HCT116 (cell line): ENCODE measurements around the gene ALG6. TPM values are rescaled to one million over a fixed set of nuclear protein-coding genes. Genes with fewer than 3 reads are reported as not detected.
A peak's percentile ranks its signal among the peaks of the same experiment; 100 is the strongest.

Experiments used
- ATAC-seq: fragments of 200-7000 bp; cut with Tn5 transposase; 2 replicates; pipeline ENCODE4 v1.9.1; 2020; ENCODE audit warnings: mild to moderate bottlenecking, moderate library complexity
- BruUV-seq: library from RNA; stranded (reverse); fragments of 400-500 nt; replicated peaks from 2 replicates; lab custom pipeline; 2021; lab: Mats Ljungman, UMichigan
- CTCF ChIA-PET: fragments of 300-600 bp; sonication (Branson Sonifier 250); formaldehyde crosslinking; loops from one replicate; lab custom pipeline; 2021; ENCODE audit warnings: antibody characterized with exemption; lab: Charles Lee
- POLR2A ChIA-PET: fragments of 300-600, 350-600 bp; sonication (Branson Sonifier 250); formaldehyde crosslinking; loops from one replicate; lab custom pipeline; 2021; ENCODE audit warnings: antibody characterized with exemption; lab: Charles Lee
- RAD21 ChIA-PET, 2 experiments: fragments of 300-600 bp; sonication (Branson Sonifier 250); formaldehyde crosslinking; loops; one replicate each; lab custom pipeline; 2023; ENCODE audit warnings: low total read pairs in 2 of 2; ENCODE audit not compliant: uncharacterized antibody in 2 of 2, unreplicated experiment in 2 of 2, low non-redundant PET in 1 of 2; lab: Charles Lee
- DNase-seq: peaks from one replicate; pipeline ENCODE4 v3.0.0-alpha.2; 2010; ENCODE audit warnings: low read depth, low spot score
- H2AFZ ChIP-seq: fragments of 200-600 bp; shearing (Covaris generic), sonication (generic); 2 replicates; pipeline ENCODE4 v1.6.1; 2017; ENCODE audit warnings: low read depth, mixed run types, mixed read lengths, antibody characterized with exemption, low read length; ENCODE audit not compliant: poor library complexity, severe bottlenecking
- H3K27ac ChIP-seq: 2 replicates; pipeline ENCODE4 v1.5.1; 2012; ENCODE audit warnings: low read depth, low read length
- H3K27me3 ChIP-seq: fragments of 200-600 bp; sonication (generic); 2 replicates; pipeline ENCODE4 v1.6.1; 2016; ENCODE audit warnings: mixed run types, low read length, mixed read lengths; ENCODE audit not compliant: insufficient read depth
- H3K36me3 ChIP-seq, 2 experiments: fragments of 200-500 bp in 1 of 2; fragments of 200-600 bp in 1 of 2; sonication (Bioruptor generic) in 1 of 2; sonication (generic) in 1 of 2; 2 replicates each; pipeline versions ENCODE4 v1.5.1 to v1.6.1; 2014 to 2016; ENCODE audit warnings: low read length in 2 of 2, inconsistent platforms in 1 of 2, mixed read lengths in 1 of 2, mixed run types in 1 of 2; ENCODE audit not compliant: insufficient read depth in 2 of 2, control insufficient read depth in 1 of 2
- H3K4me1 ChIP-seq, 2 experiments: fragments of 200-600 bp in 1 of 2; sonication (generic) in 1 of 2; 2 replicates each; pipeline versions ENCODE4 v1.5.1 to v1.6.1; 2012 to 2017; ENCODE audit warnings: low read length in 2 of 2, inconsistent platforms in 1 of 2, mild to moderate bottlenecking in 1 of 2, mixed read lengths in 1 of 2, mixed run types in 1 of 2, moderate library complexity in 1 of 2; ENCODE audit not compliant: insufficient read depth in 2 of 2, control insufficient read depth in 1 of 2
- H3K4me2 ChIP-seq: fragments of 200-600 bp; sonication (generic); 2 replicates; pipeline ENCODE4 v1.6.1; 2017; ENCODE audit warnings: mixed run types, low read length, mixed read lengths
- H3K4me3 ChIP-seq, 2 experiments: fragments of 200-600 bp in 1 of 2; sonication (generic) in 1 of 2; replicated peaks in 1 of 2; 2 replicates each; pipeline ENCODE4 v1.5.1; 2011 to 2016; ENCODE audit warnings: low read length in 2 of 2, control low read depth in 1 of 2, low read depth in 1 of 2, mild to moderate bottlenecking in 1 of 2, mixed read lengths in 1 of 2, mixed run types in 1 of 2
- H3K79me2 ChIP-seq: fragments of 200-600 bp; sonication (generic); 2 replicates; pipeline ENCODE4 v1.6.1; 2017; ENCODE audit warnings: mild to moderate bottlenecking, mixed run types, low read length, moderate library complexity, mixed read lengths; ENCODE audit not compliant: insufficient read depth
- H3K9ac ChIP-seq: fragments of 200-600 bp; sonication (generic); 2 replicates; pipeline ENCODE4 v1.6.1; 2016; ENCODE audit warnings: low read length, mixed read lengths
- H3K9me2 ChIP-seq: fragments of 200-600 bp; sonication (generic), shearing (Covaris generic); 2 replicates; pipeline ENCODE4 v1.6.1; 2017; ENCODE audit warnings: mixed run types, mild to moderate bottlenecking, moderate library complexity; ENCODE audit not compliant: insufficient read depth
- H3K9me3 ChIP-seq, 2 experiments: fragments of 200-500 bp in 1 of 2; fragments of 200-600 bp in 1 of 2; sonication (Bioruptor generic) in 1 of 2; sonication (generic) in 1 of 2; 2 replicates each; pipeline ENCODE4 v1.6.1; 2014 to 2017; ENCODE audit warnings: low read length in 2 of 2, mixed read lengths in 2 of 2, inconsistent platforms in 1 of 2, low read depth in 1 of 2, mild to moderate bottlenecking in 1 of 2, mixed run types in 1 of 2, moderate library complexity in 1 of 2; ENCODE audit not compliant: control insufficient read depth in 1 of 2, insufficient read depth in 1 of 2
- H4K20me1 ChIP-seq: fragments of 200-600 bp; sonication (generic), shearing (Covaris generic); 2 replicates; pipeline ENCODE4 v1.6.1; 2017; ENCODE audit warnings: mixed run types, mild to moderate bottlenecking, moderate library complexity; ENCODE audit not compliant: insufficient read depth
- ATF3 ChIP-seq: IDR thresholded peaks from 2 replicates; pipeline ENCODE4 v1.6.1; 2012
- CBX3 ChIP-seq: IDR thresholded peaks from 2 replicates; pipeline ENCODE4 v1.6.1; 2012; ENCODE audit warnings: low read depth
- CEBPB ChIP-seq: IDR thresholded peaks from 2 replicates; pipeline ENCODE4 v1.6.1; 2012; ENCODE audit warnings: low read depth
- CTCF ChIP-seq, 3 experiments: fragments of 200-600 bp in 1 of 3; sonication (generic) in 1 of 3; IDR thresholded peaks in 2 of 3; conservative IDR thresholded peaks in 1 of 3; 2 replicates each; pipeline ENCODE4 v1.5.1; 2012 to 2017; ENCODE audit warnings: low read depth in 2 of 3, low read length in 2 of 3, antibody characterized with exemption in 1 of 3, borderline replicate concordance in 1 of 3, control low read depth in 1 of 3, mild to moderate bottlenecking in 1 of 3, mixed read lengths in 1 of 3, mixed run types in 1 of 3, moderate library complexity in 1 of 3; ENCODE audit not compliant: insufficient read depth in 1 of 3
- ELF1 ChIP-seq: IDR thresholded peaks from 2 replicates; pipeline ENCODE4 v1.6.1; 2012; ENCODE audit warnings: low read depth, borderline replicate concordance
- EZH2 ChIP-seq: fragments of 200-600 bp; sonication (generic); IDR thresholded peaks from 2 replicates; pipeline ENCODE4 v1.6.1; 2017; ENCODE audit warnings: antibody characterized with exemption, mixed run types
- EZH2phosphoT487 ChIP-seq: fragments of 200-600 bp; IDR thresholded peaks from 2 replicates; pipeline ENCODE4 v1.6.1; 2018; ENCODE audit warnings: antibody characterized with exemption, borderline replicate concordance
- FOSL1 ChIP-seq: IDR thresholded peaks from 2 replicates; pipeline ENCODE4 v1.6.1; 2012; ENCODE audit warnings: low read depth
- POLR2AphosphoS5 ChIP-seq: IDR thresholded peaks from 2 replicates; pipeline ENCODE4 v1.6.1; 2011; ENCODE audit warnings: mild to moderate bottlenecking, low read depth, low read length, moderate library complexity
- RAD21 ChIP-seq: IDR thresholded peaks from 2 replicates; pipeline ENCODE4 v1.6.1; 2012; ENCODE audit warnings: low read depth, mild to moderate bottlenecking
- REST ChIP-seq: IDR thresholded peaks from 2 replicates; pipeline ENCODE4 v1.6.1; 2012; ENCODE audit warnings: low read depth
- SRF ChIP-seq: IDR thresholded peaks from 2 replicates; pipeline ENCODE4 v1.6.1; 2012; ENCODE audit warnings: low read depth
- TCF7L2 ChIP-seq: IDR thresholded peaks from 2 replicates; pipeline ENCODE4 v1.7.0; 2011; ENCODE audit warnings: borderline replicate concordance, inconsistent platforms; ENCODE audit not compliant: insufficient read depth, insufficient read length; ENCODE audit errors: extremely low read depth
- YY1 ChIP-seq: IDR thresholded peaks from 2 replicates; pipeline ENCODE4 v1.6.1; 2011; ENCODE audit warnings: low read length, low read depth, moderate library complexity, mild to moderate bottlenecking; ENCODE audit not compliant: insufficient replicate concordance; ENCODE audit errors: extremely low read depth
- ZBTB33 ChIP-seq: IDR thresholded peaks from 2 replicates; pipeline ENCODE4 v1.6.1; 2011; ENCODE audit warnings: mild to moderate bottlenecking, low read length, moderate library complexity; ENCODE audit not compliant: insufficient replicate concordance; ENCODE audit errors: extremely low read depth
- ZFX ChIP-seq: fragments of 450-650 bp; IDR thresholded peaks from 2 replicates; pipeline ENCODE4 v1.6.1; 2017
- intact Hi-C: fragments of 100-400 bp; cut with micrococcal nuclease; formaldehyde crosslinking; loops from 2 replicates; pipeline ENCODE4 v1.10.0; 2022
- total RNA-seq: library from RNA; stranded (reverse); gene quantifications from one replicate; pipeline ENCODE4 v1.2.1, GENCODE V29; 2021; ENCODE audit not compliant: unreplicated experiment

The ALG6 gene
- total RNA-seq, 1 experiment from 2014 or later = 14.7 TPM

GRCh38 chr1:63320022-63320721 is 47.3 kb upstream of the ALG6 start (continued):
- no peak for TF ChIP-seq RAD21
- TF ChIP-seq SRF = no peak
- TF ChIP-seq ELF1 = no peak
- TF ChIP-seq CBX3 = no peak
- no peak for TF ChIP-seq REST
- no peak for TF ChIP-seq POLR2AphosphoS5
- no peak for TF ChIP-seq EZH2
- TF ChIP-seq YY1 = no peak
- TF ChIP-seq CEBPB = no peak

- BruUV-seq = no TSS peak
- RAD21 ChIA-PET = no interaction called here
- H3K9me3 ChIP-seq = no peaks in the 10 kb centered on the region
- no peaks in the 10 kb centered on the region for H3K79me2 ChIP-seq
- CTCF ChIA-PET = no interaction called here
- no peaks in the 10 kb centered on the region for H3K27me3 ChIP-seq
- no peaks in the 10 kb centered on the region for H4K20me1 ChIP-seq
- peaks cover 10 to 14% of the 10 kb centered on the region in 2 experiments for H3K4me1 ChIP-seq
- POLR2A ChIA-PET = no interaction called here
- peak overlapping the region; percentile 77; the same call in 1 of the 2 replicates for H3K4me2 ChIP-seq
- no peak overlapping the region for H3K4me3 ChIP-seq
- no peak overlapping the region for H2AFZ ChIP-seq
- no peak overlapping the region for H3K27ac ChIP-seq
- H3K9ac ChIP-seq = no peak overlapping the region
- no peaks in the 10 kb centered on the region for H3K36me3 ChIP-seq
- intact Hi-C loops = loop anchor here (10.0 kb wide), 1 partner anchor 924 kb away; no protein-coding TSS in a partner anchor
- H3K9me2 ChIP-seq = no peaks in the 10 kb centered on the region
- DNase-seq (no peak), ATAC-seq (no peak)
- TF ChIP-seq TCF7L2 = no peak
- no peak for TF ChIP-seq ZBTB33
- no peak for TF ChIP-seq FOSL1
- TF ChIP-seq ATF3 = no peak
- TF ChIP-seq ZFX = no peak
- no peak for TF ChIP-seq CTCF (IDR thresholded peaks at IDR 0.05 in 2 of 3, conservative IDR thresholded peaks at IDR 0.05 in 1 of 3; ENCODE audit: borderline replicate concordance in 1 of 3, insufficient read depth in 1 of 3, low read depth in 2 of 3, low read length in 2 of 3)
- TF ChIP-seq EZH2phosphoT487 = no peak
Measured at GRCh38 chr1:63321066-63321784, 46.2 kb upstream of the ALG6 start.
